ENCODE measurements around the gene ADAMTS20. TPM values are rescaled to one million over a fixed set of nuclear protein-coding genes. Genes with fewer than 3 reads are reported as not detected.

The ADAMTS20 gene
- total and polyA plus RNA-seq, 2 donors (not counting 3 experiments of a cell fraction or from before 2014, with no cell fraction given): not detected

GRCh38 chr12:43347026-43347425 is 205.0 kb downstream of the ADAMTS20 start:
- TF ChIP-seq POLR2A (IDR thresholded peaks at IDR 0.05; ENCODE audit: low read depth, low read length) (no peak), CTCF (IDR thresholded peaks at IDR 0.05; ENCODE audit: extremely low read depth in 1 of 2, insufficient read depth in 1 of 2, low read depth in 1 of 2, low read length in 2 of 2) (no peak), FOS (IDR thresholded peaks at IDR 0.05; ENCODE audit: borderline replicate concordance, insufficient read depth, low read length) (no peak), GATA2 (IDR thresholded peaks at IDR 0.05; ENCODE audit: insufficient read depth, insufficient read length, low read depth, low read length) (no peak), MAX (IDR thresholded peaks at IDR 0.05; ENCODE audit: insufficient read depth, insufficient read length) (no peak)
- CTCF ChIA-PET: interaction anchor here (0.7 kb wide), 1 partner anchor 535 kb away, joined by 3 read pairs; no protein-coding TSS in a partner anchor
- Histone ChIP-seq H3K9me1 (replicated peaks; ENCODE audit: control insufficient read depth, extremely low read depth, insufficient read depth, low read length) (no peaks in the 10 kb centered on the region), H3K4me2 (ENCODE audit: insufficient read depth, low read length) (no peak overlapping the region), H3K9me3 (replicated peaks; ENCODE audit: control insufficient read depth, insufficient read depth, low read length) (no peaks in the 10 kb centered on the region), H3K27ac (ENCODE audit: insufficient read depth, low read depth, low read length) (no peak overlapping the region), H3K4me1 (ENCODE audit: control insufficient read depth, extremely low read depth, insufficient read depth, low read length) (no peaks in the 10 kb centered on the region), H3K36me3 (ENCODE audit: control insufficient read depth in 2 of 2, extremely low read depth in 1 of 2, insufficient read depth in 2 of 2, low read length in 2 of 2) (no peaks in the 10 kb centered on the region), H4K20me1 (replicated peaks; ENCODE audit: control insufficient read depth, extremely low read depth, insufficient read depth, low read length) (no peaks in the 10 kb centered on the region), H2AFZ (ENCODE audit: low read depth, low read length) (no peak overlapping the region), H3K79me2 (ENCODE audit: control insufficient read depth, insufficient read depth, low read length) (no peaks in the 10 kb centered on the region), H3K27me3 (ENCODE audit: control insufficient read depth in 2 of 2, insufficient read depth in 2 of 2, low read length in 2 of 2) (no peaks in the 10 kb centered on the region), H3K4me3 (replicated peaks in 1 of 3; ENCODE audit: insufficient read depth in 1 of 3, low read depth in 1 of 3, low read length in 3 of 3) (no peak overlapping the region), H3K9ac (replicated peaks; ENCODE audit: extremely low read depth, insufficient read depth, low read length) (no peak overlapping the region)
- BruUV-seq (replicated peaks): no TSS peak
- intact Hi-C loops (cut with micrococcal nuclease): no loop called here
- no peak for DNase-seq (ENCODE audit: low read depth, low spot score)
- dilution Hi-C loops (cut with MboI; ENCODE audit: extremely low pct_ligation_motif_present, low sequenced_read_pairs): no loop called here
- POLR2A ChIA-PET: no interaction called here
- FAIRE-seq: no peak

GRCh38 chr12:43345023-43345422 is 207.0 kb downstream of the ADAMTS20 start:
- FAIRE-seq: no peak
- H3K4me1 ChIP-seq (ENCODE audit: control insufficient read depth, extremely low read depth, insufficient read depth, low read length): no peaks in the 10 kb centered on the region
- H2AFZ ChIP-seq (ENCODE audit: low read depth, low read length): no peak overlapping the region
- intact Hi-C loops (cut with micrococcal nuclease) (no loop called here), dilution Hi-C loops (cut with MboI; ENCODE audit: extremely low pct_ligation_motif_present, low sequenced_read_pairs) (no loop called here)
- TF ChIP-seq POLR2A (IDR thresholded peaks at IDR 0.05; ENCODE audit: low read depth, low read length): no peak
- no peak for TF ChIP-seq JUN (IDR thresholded peaks at IDR 0.05; ENCODE audit: borderline replicate concordance, insufficient read depth, insufficient read length, low read depth)
- TF ChIP-seq MAX (IDR thresholded peaks at IDR 0.05; ENCODE audit: insufficient read depth, insufficient read length): no peak
- no peak for TF ChIP-seq MYC (IDR thresholded peaks at IDR 0.05; ENCODE audit: low read depth, low read length)
- TF ChIP-seq CTCF (IDR thresholded peaks at IDR 0.05; ENCODE audit: extremely low read depth in 1 of 2, insufficient read depth in 1 of 2, low read depth in 1 of 2, low read length in 2 of 2): no peak
- TF ChIP-seq POLR2AphosphoS5 (IDR thresholded peaks at IDR 0.05; ENCODE audit: insufficient read depth, low read depth, low read length): no peak
- TF ChIP-seq GATA2 (IDR thresholded peaks at IDR 0.05; ENCODE audit: insufficient read depth, insufficient read length, low read depth, low read length): no peak
- TF ChIP-seq FOS (IDR thresholded peaks at IDR 0.05; ENCODE audit: borderline replicate concordance, insufficient read depth, low read length): no peak
- no peak for TF ChIP-seq EZH2 (IDR thresholded peaks at IDR 0.05; ENCODE audit: borderline replicate concordance, low read depth, low read length, severe bottlenecking)
- BruUV-seq (replicated peaks): no TSS peak
- no peak overlapping the region for H3K27ac ChIP-seq (ENCODE audit: insufficient read depth, low read depth, low read length)
- POLR2A ChIA-PET: no interaction called here
- no peaks in the 10 kb centered on the region for H3K9me1 ChIP-seq (replicated peaks; ENCODE audit: control insufficient read depth, extremely low read depth, insufficient read depth, low read length)
- no peaks in the 10 kb centered on the region for H3K36me3 ChIP-seq (ENCODE audit: control insufficient read depth in 2 of 2, extremely low read depth in 1 of 2, insufficient read depth in 2 of 2, low read length in 2 of 2)
- CTCF ChIA-PET: no interaction called here
- DNase-seq (ENCODE audit: low read depth, low spot score): no peak
- H3K9me3 ChIP-seq (replicated peaks; ENCODE audit: control insufficient read depth, insufficient read depth, low read length): no peaks in the 10 kb centered on the region
- no peaks in the 10 kb centered on the region for H3K79me2 ChIP-seq (ENCODE audit: control insufficient read depth, insufficient read depth, low read length)
- no peak overlapping the region for H3K9ac ChIP-seq (replicated peaks; ENCODE audit: extremely low read depth, insufficient read depth, low read length)
- no peaks in the 10 kb centered on the region for H4K20me1 ChIP-seq (replicated peaks; ENCODE audit: control insufficient read depth, extremely low read depth, insufficient read depth, low read length)
- no peaks in the 10 kb centered on the region for H3K27me3 ChIP-seq (ENCODE audit: control insufficient read depth in 2 of 2, insufficient read depth in 2 of 2, low read length in 2 of 2)
- no peak overlapping the region for H3K4me3 ChIP-seq (replicated peaks in 1 of 3; ENCODE audit: insufficient read depth in 1 of 3, low read depth in 1 of 3, low read length in 3 of 3)
- H3K4me2 ChIP-seq (ENCODE audit: insufficient read depth, low read length): no peak overlapping the region
